Stimulated activated CD4-positive, alpha-beta T cell treated with anti-CD3 and anti-CD28 coated beads, Interleukin-4, amount 100 ng/mL, for 24 hours (primary cell): Measurements from ENCODE around the gene PTPRN2.

Source experiments
- DNase-seq: peaks from one replicate; pipeline ENCODE4 v3.0.0-alpha.2; 2020

The PTPRN2 gene

DNA sequence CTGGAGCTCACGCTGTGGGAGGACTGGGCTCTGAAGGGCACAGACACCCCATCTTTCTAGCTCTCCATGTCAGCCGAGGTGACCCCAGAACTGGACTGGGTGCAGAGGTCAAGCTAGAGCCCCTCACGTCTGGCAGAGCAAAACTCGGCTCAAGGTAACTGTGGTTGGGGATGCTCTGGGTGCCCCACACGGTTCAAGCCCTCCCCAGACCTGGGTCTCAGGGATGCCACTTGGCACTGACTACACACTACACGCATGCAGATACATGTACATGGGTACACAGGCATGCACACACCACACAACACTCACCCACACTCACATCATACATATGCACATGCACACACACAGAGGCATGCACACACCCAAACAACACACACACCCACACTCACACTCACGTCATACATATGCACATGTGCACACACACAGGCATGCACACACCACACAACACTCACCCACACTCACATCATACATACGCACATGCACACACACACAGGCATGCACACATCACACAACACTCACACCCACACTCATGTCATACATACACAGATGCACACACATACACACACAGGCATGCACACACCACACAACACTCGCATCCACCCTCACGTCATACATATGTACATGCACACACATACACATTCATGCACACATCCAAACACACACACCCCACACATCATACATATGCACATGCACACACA is 1031.5 kb downstream of the PTPRN2 start:
- no peak for DNase-seq

DNA sequence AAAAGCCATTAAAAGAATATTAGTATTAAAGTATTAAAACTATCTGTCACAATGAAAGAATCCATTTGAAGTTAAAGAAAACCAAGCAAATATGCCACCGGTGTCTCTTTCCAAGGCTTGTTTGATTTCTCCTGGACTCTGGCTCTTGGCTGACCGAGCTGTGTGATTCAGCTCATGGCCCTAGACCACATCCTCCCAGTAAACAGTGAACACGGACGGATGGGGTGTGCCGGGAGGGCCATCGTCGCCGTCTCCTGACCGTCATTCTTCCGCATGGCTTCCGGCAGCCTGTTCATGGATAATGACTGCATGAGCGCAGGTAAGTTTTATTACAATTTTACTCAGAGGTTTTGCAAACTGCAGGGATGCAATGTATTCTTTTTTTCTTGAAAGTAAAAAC is 1032.3 kb downstream of the PTPRN2 start:
- DNase-seq = no peak

DNA sequence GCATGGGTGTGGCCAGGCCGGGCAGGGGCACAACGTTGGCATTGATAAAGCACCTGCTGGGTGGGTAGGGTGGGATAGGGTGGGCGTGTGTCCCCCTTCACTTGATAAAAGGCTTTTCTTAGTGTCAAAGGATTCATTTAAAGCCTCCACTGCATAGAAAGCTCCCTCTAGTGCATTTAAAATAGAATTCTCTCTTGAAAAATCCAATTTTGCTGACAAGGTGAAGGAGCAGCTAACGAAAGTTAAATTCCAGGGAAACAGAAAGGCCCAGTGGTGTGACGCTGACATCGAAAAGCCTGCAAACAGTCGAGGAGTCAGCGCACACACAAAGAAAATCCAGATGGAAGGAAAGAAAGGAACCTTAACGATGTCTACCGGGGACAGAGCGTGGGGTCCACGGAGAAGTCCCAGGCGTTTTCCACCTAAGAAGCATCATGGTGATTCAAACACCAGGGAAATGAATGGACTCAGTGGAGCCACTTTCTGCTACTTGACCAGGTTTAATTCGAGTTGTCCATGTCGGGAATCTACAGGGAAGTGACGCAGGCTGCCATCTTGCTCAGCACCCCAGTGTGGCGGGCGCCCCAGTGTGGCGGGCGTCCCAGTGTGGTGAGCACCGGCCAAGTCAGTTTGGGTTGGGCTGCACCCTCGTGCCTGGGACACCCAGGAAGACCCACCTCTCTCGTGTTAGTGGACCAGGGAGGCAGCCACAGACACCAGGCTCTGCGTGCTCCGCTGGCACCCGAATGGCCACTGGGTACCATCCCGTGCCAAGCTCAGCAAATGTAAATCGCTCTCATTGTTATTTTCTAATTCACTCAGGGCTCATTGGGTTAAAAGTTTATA is 1033.0 kb downstream of the PTPRN2 start:
- no peak for DNase-seq

DNA sequence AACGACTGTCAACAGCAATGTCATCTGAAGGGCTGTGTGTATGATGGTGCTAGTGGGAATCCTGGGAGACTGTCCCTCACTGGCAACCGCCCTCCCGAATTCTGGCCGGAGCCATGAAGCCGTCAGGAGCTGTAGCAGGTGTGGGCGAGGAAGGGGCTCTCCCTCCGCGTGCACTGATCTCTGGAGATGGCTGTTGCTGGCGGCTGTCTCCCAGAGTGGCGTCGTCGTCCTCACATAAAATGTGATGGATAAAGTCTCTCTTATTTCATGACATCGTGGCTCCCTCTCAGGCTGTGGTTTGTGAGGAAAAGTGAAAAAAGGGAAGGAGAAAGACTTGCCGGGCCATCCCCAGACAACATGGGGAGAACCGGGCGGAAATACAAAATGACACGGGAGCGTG is 1034.4 kb downstream of the PTPRN2 start:
- no peak for DNase-seq

DNA sequence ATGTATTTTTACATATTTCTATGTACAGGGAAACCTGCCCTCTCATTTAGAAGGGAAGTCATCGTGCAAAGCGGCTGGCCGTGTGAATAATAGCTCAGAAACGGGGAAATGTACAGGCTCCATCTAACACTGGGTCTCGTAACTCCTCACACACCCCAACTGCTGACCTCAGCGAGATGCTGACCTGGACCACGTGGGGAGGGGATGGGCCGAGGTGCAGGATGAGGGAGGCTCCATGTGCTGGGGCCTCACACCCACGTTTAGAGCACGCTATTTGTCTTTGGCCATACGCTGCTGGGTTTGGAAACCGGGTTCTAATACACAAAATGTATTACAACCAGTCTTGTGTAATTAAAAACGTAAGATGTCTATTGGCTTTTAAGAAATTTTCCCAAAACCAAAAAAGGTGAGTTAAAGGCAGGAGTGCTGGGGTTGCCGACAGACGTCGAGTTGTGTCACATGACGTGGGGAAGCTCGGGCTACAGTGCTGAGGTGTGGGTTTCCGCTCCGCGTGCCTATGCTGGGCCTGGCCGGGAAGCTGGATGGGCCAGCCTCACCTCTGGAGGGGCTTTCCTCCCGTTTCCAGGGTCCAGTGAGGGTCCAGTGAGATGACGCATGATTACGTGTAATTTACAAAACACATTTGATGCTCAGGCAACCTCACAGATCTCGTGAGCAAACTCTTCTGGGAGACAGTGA is 1035.2 kb downstream of the PTPRN2 start:
- no peak for DNase-seq

DNA sequence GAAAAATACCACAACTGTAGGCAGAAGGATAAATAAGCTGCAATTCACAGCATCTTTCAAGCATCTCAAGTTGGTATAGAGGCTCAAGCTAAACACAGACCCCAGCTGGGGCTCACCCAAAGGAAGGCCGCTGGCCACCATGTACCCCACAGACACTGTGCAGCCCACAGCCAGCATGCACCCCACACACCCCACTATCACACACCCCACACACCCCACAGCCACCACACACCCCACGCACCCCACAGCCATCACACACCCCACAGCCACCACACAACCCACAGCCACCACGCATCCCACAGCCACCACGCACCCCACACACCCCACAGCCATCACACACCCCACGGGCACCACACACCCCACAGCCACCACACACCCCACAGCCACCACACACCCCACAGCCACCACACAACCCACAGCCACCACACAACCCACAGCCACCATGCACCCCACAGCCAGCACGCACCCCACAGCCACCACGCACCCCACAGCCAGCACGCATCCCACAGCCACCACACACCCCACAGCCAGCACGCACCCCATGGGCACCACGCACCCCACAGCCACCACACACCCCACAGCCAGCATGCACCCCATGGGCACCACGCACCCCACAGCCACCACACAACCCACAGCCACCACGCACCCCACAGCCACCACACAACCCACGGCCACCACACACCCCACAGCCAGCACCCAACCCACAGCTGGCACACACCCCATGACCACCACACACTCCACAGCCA is 1036.1 kb downstream of the PTPRN2 start:
- no peak for DNase-seq

DNA sequence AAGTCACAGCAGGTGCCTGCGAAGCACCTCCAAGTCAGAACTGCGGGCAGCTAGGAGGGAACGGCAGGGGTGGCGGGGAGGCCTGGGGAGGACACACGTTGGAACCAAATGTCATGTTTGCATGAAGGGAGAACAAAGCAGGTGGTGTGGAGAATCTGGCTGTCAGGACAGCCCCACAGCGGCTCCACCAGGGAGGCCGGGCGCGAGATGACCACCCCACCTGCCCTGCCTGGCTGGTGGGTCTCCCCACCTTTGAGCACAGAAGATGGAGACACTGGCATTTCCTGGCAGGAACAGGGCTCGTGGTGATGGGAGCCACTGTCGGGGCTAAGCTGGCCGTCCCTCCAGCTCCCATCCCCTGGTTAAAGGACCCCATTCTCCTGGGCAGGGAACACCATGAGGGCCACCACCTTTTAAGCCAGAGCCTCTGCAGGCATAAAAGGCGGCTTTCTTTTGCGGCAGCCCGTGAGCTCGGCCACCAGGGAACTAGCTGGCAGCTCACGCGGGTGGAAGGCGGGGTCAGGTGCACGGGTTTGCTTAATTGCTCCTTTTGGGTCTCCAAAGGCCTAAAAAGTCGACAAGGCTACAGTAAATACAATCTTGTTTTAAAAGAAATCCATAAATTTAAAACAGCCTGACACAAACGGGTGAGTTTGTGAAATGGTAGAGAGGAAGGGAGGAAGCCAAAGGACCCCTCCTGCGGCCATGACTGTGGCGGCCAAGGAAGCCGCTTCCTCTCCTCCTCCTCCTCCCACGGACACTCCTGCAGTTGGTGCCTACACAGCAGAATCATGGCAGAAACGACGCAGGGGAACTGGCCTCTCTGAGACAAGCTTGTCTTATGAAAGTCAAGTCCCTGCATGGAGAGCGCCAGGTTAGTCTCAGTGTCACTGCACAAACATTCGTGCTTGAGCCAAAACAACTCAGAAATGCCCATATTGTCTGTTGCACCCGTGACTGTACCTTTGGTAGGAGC is 1037.0 kb downstream of the PTPRN2 start:
- DNase-seq = no peak

DNA sequence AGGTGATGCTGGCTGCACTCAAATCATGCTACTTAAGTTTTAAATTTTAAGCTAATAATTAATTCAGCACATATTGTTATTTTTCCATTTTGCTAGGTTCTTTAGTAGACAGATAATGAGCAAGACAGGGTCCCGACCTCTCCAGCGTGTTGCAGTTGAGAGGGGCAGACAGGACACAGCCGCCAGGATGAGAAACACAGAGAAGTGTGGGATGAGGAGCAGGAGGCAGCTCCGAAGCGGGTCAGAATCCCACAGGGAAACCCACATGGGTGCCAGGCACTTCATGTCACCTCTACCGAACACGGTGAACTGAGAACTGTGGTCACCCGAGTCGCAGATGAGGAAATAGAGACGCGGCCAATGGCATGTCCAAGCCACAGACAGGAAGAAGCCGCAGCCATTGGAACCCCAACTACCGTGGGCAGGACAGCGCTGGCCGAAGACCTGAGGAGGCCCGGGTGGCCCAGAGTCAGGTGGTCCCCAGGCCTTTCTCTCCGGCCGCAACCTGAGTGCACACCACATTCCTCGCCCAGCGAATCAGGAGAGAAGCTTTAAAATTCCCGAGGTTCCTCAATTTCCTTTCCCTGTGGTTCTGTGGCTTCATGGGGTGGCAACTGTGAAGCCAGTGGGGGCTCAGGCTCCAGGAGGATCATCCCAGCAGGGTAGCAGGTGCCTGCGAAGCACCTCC is 1037.9 kb downstream of the PTPRN2 start:
- no peak for DNase-seq

DNA sequence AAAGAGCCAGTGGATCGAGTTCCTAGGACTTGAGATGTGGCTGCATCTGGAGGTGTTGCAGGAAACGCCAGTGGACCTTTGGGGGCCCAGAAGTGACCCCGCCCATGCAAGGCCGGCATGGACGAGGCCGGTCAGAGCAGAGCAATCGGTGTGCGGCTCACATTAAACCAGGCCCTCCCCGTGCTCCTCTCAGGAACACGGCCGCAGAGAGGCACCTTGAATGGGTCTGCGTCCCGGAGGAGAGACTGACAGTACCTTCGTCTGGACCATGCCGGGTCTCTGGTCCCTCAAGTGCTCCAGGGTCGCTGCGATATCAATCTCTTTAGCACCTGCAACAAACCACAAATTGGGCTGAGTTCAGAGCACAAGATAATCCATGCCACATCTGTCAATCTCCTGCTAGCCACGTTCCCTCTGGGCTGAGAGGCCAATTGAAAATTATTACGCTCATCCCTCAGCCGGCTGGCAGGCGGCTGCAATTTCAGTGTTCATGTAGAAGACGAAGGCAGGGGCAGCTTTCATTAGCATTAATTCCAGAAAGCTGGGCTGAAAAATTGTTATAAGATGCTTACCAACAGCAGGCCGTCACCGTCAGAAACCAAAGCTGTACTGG is 1038.8 kb downstream of the PTPRN2 start:
- no peak for DNase-seq

DNA sequence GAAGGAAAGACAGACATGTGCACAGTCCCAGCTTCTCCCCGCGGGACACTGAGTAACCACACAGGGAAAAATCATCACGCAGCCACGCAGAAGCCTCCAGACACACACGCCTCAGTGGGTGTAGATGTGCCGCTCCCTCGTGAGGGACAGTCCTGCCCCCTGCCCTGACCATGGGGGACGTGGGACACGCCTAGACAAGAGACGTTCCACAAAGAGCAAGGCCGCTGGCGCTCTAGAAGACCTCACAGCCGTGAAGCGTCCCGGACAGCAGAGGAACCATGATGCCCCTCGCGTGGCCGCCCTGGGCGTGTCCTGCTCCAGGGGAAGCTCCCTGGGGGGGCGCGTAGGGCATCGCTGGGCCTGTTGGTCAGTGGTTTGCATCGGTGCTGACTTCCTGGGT is 1040.0 kb downstream of the PTPRN2 start:
- DNase-seq = no peak

DNA sequence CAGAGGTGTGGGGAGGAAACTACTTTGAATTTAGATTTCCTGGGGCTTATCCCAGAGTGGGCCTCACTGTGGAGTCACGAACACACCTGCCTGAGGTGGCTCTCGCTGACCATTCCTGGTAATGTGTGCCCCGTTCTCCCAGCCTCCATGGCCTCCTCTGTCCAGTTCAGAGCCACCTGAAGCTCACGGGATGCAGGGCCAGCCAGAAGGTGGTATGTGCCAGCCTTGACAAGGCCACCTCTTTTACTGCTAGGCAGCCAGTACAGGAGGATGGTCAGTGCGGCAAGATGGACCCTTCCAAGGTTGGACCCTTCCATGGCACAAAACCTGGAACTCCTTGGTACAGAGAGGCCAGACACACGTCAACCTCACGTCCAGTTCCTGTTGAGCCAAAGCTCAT is 1040.5 kb downstream of the PTPRN2 start:
- DNase-seq = no peak

DNA sequence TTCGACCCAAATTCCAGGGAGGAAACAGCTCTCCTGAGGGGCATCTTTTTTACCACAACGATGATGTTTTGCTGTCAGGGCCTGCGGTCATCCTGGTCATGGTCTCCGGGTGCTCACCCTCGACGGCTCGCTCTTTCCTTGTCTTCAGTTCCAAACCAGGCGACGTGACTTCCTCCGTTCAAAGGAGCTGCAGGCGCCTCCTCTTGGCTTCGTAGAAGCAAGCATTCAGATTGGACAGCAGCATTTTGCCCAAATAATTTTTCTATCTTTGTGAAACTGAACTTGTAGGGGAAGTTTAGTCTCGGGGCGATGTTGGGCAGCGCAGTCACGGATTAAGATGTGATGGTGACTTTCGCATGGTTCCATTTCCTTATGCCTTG is 1042.0 kb downstream of the PTPRN2 start:
- DNase-seq = no peak

DNA sequence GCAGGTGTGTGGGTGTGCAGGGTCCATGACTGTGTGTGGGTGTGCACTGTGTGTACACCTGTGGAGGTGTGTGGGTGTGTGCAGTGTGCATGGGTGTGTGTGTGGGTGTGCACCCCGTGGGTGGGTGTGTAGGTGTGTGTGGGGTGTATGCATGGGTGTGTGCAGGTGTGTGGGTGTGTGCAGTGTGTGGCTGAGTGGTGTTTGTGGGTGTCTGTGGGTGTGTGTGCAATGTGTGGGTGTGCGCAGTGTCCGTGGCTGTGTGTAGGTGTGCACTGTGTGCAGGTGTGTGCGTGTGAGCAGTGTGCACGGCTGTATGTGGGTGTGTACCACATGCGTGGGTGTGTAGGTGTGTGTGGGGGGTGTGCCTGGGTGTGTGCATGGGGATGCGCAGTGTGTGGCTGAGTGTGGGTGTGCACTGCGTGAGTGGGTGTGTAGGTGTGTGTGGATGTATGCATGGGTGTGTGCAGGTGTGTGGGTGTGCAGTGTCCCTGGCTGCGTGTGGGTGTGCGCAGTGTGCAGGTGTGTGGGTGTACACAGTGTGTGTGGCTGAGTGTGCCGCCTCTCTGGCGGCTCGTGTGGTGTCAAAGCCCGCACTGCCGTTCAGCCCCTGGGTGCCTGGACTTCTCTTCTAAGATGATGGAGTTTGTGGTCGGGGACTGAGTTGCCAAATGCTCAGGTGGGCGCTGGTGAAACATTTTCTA is 1042.5 kb downstream of the PTPRN2 start:
- no peak for DNase-seq

DNA sequence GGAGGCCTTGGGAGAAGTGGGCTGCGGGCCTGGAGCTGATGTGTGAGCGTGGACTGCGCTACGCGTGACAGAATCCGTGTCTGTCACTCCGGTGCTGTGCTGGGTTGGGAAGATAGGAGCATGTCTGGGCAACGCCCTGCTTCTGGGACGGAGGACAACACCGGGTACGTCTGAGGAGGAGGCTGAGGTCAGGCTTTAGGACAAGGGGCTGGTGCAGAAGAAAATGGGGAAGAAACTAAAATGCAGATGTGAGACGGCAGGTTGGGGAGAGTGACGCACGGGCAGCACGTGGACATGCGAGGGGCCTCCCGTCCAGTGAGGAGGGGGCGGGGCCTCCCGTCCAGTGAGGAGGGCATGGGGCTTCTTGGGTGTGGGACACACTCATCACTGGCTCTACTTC is 1043.4 kb downstream of the PTPRN2 start:
- DNase-seq = no peak

DNA sequence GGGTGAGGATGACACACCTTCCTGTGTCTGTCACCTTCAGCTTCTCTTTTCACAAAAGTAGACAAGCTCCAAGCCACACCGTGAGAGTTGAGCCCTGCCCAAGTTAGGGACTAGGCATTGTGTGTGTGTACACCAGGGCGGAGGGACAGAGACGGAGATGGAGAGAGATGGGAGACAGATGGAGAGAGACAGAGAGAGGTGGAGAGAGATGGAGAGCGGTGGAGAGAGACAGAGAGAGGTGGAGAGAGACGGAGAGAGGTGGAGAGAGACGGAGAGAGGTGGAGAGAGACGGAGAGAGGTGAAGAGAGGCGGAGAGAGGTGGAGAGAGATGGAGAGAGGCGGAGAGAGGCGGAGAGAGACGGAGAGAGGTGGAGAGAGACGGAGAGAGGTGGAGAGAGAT is 1043.8 kb downstream of the PTPRN2 start:
- DNase-seq = no peak

DNA sequence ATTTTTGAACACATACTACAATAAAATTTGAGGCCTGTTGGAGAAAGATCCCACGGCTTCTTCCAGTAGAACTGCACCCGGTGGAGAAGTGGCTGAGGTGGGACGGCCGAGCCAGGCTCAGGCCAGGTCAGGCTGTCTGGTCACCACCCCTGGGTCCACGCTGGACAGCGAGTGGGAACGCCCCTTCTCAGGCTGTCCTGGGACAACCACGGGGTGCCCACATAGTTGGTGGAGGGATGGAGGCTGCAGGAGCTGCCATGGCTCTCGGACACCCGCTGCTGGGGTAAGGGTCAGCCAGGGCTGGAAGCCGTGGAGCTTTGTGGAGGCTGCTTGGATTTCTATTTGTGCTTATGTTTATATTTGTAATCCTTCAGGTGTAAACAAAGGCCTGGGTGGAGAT is 1044.3 kb downstream of the PTPRN2 start:
- no peak for DNase-seq

DNA sequence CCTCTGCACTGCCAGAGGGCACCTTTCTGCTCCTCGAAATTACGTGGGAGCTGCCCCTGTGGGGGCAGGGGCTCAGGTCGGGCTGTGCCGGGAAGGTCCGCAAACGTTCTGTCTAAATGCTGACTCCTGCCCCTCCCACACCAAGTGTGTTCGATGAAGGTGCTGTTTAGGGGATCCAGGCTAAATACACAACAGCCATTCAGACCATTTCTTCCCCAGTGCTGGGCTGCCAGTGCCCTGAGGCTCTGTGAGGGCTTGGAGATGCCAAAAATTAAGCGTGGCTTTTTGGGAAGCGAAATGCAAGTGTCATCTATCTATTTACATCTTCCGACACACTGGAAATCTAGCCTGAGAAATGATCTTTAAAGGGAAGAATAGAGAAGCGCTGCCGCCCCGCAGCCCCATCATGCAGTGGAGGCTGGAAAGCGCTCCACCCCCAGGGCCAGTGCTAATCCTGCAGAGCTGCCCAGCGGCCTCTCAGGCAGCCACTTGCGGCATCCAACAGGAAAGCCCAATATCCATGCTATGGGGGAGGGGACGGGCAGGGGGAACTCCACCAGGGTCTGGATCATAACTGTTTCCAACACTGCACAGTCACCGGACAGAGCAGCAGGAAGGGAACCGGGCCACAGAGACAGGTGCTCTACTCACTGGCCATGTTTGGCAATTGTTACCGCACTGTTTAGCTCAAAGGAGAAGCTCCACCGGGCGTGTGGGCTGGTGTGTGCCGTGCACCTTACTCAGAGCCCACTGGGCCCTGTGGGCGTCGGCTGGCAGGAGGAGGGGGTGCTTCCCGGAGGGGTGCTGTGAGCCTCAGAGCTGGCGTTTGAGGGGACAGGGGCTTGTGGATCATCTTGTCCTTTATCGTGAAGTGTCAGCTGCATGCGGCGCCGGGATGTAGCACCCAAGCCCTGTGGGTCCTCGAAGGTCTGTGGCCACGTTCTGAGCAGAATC is 1045.3 kb downstream of the PTPRN2 start:
- DNase-seq = no peak

DNA sequence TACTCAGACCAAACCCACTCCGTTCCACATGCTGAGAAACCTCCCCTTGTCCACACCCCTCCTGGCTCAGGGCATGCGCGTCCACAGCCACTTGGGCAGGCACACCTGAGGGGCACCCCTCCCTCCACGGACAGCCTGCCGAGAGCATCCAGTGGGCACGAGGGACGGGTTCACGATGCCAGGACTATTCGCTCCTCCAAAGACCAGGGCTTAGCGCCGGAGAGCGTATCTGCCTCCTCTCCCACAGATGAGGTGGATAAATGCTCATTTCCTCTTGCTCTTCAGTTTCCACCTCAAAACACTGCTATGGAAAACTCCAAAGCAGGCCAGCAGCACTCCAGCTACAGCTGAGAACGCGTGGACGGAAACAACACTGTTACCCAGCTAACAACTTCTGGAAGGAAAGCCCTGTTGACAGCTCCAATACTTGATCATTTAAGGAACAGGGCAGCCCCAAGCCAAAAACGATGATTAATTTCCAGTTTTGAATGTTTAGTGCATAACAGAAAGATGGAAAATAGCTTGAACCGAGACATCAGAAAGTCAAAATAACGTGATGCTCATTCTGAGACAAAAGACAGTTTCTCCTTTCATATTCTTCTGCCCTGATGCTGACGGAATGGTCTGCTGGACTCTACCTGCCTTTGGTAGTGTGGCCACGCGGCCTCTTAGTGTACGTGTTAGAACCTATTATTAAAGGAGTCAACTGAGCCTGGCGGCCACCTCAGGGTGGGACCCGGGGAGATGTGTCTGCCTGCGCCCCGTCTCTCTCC is 1046.1 kb downstream of the PTPRN2 start:
- DNase-seq = no peak
